Measurements from ENCODE around the gene AMPD3.

DNA sequence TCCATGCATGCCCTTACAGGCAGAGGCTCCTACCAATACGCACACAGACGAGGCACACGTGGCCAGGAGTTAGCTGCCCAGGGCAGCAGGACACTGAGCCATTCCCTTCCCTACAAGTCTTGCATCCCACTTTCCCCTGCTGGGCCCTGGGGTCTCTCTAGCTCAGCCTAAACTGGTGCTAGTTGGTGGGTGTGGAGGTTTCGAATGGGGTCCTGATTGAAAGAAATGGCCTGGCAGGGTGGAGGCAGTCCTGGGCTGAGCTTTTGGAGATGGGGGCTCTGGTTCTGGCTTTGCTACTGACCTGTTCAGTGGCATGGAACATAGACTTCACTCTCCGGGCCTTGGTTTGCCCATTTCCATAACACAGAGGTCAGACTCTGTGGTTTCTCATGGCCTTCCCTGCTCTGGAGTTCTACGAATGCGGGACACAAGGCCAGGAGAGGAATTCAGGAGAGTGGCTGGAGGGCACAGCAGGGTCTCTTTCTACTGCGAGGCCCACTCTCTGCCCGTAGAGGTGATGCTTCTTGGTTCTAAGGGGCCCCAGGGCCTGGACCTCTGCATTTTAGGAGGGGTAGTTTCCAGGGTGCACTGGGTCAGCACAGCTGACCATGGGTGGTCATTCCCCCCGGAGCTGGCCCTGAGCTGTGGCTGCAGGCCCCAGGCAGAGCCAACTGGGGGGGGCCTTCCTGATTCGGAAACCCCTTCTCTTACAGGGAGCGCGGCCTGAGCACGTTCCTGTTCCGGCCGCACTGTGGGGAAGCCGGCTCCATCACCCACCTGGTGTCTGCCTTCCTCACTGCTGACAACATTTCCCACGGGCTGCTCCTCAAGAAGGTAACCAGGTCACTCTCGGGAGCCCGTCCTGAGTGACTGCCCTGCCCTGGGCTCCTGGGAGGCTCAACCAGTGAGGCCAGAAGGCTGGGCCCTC, 46.0 kb downstream of the AMPD3 start:
- no peak for TF ChIP-seq CTCF (IDR thresholded peaks at IDR 0.05)
- TF ChIP-seq POLR2A (IDR thresholded peaks at IDR 0.05) = no peak

Measured in ovary (tissue), 3 donors.